ENCODE results near the gene ARL13A. TPM values are rescaled to one million over a fixed set of nuclear protein-coding genes. Genes with fewer than 3 reads are reported as not detected.
"Not testable (repeated sequence)": the region's sequence is repeated elsewhere in the genome, so short reads cannot be mapped to it uniquely, and the experiment has no call there.

ARL13A gene
- total and polyA plus RNA-seq, 2 donors from 2014 or later, result not detected

- no peak for FAIRE-seq
- Histone ChIP-seq H3K4me1 (ENCODE audit: control insufficient read depth in 2 of 3, insufficient read depth in 2 of 3, low read depth in 1 of 3, low read length in 3 of 3) (no peaks in the 10 kb centered on the region), H3K4me3 (ENCODE audit: low read length in 3 of 3) (no peak overlapping the region), H3K36me3 (ENCODE audit: control insufficient read depth in 2 of 3, insufficient read depth in 3 of 3, low read length in 3 of 3) (peaks cover 0 to 5% (median 0%) of the 10 kb centered on the region in 3 donors), H3K9me3 (ENCODE audit: control insufficient read depth in 2 of 3, insufficient read depth in 1 of 3, low read length in 3 of 3) (no peaks in the 10 kb centered on the region), H3K27ac (ENCODE audit: low read depth in 2 of 2, low read length in 2 of 2) (no peak overlapping the region), H3K9ac (ENCODE audit: low read length in 3 of 3) (no peak overlapping the region), H3K27me3 (ENCODE audit: control insufficient read depth, insufficient read depth, low read length) (no peaks in the 10 kb centered on the region)
- DNase-seq, result no peak
- TF ChIP-seq, protein P1, sequence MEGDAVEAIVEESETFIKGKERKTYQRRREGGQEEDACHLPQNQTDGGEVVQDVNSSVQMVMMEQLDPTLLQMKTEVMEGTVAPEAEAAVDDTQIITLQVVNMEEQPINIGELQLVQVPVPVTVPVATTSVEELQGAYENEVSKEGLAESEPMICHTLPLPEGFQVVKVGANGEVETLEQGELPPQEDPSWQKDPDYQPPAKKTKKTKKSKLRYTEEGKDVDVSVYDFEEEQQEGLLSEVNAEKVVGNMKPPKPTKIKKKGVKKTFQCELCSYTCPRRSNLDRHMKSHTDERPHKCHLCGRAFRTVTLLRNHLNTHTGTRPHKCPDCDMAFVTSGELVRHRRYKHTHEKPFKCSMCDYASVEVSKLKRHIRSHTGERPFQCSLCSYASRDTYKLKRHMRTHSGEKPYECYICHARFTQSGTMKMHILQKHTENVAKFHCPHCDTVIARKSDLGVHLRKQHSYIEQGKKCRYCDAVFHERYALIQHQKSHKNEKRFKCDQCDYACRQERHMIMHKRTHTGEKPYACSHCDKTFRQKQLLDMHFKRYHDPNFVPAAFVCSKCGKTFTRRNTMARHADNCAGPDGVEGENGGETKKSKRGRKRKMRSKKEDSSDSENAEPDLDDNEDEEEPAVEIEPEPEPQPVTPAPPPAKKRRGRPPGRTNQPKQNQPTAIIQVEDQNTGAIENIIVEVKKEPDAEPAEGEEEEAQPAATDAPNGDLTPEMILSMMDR (IDR thresholded peaks at IDR 0.05; ENCODE audit: borderline replicate concordance, extremely low read depth, insufficient read depth), result no peak
- intact Hi-C loops (cut with DNase I), result no loop called here
Measured at GRCh38 chrX:101009090-101009489, 39.6 kb downstream of the ARL13A start.

GRCh38 chrX:101012031-101012430 lies 42.5 kb downstream of the ARL13A start:
- FAIRE-seq; intact Hi-C loops (cut with DNase I); H3K9ac ChIP-seq (ENCODE audit: low read length in 3 of 3); H3K9me3 ChIP-seq (ENCODE audit: control insufficient read depth in 2 of 3, insufficient read depth in 1 of 3, low read length in 3 of 3); H3K27me3 ChIP-seq (ENCODE audit: control insufficient read depth, insufficient read depth, low read length); DNase-seq; H3K36me3 ChIP-seq (ENCODE audit: control insufficient read depth in 2 of 3, insufficient read depth in 3 of 3, low read length in 3 of 3); H3K4me1 ChIP-seq (ENCODE audit: control insufficient read depth in 2 of 3, insufficient read depth in 2 of 3, low read depth in 1 of 3, low read length in 3 of 3); H3K27ac ChIP-seq (ENCODE audit: low read depth in 2 of 2, low read length in 2 of 2); H3K4me3 ChIP-seq (ENCODE audit: low read length in 3 of 3): not testable (repeated sequence)

GRCh38 chrX:101022020-101022419 lies 52.5 kb downstream of the ARL13A start:
- Histone ChIP-seq H3K9me3 (ENCODE audit: control insufficient read depth in 2 of 3, insufficient read depth in 1 of 3, low read length in 3 of 3) (no peaks in the 10 kb centered on the region), H3K27ac (ENCODE audit: low read depth in 2 of 2, low read length in 2 of 2) (no peak overlapping the region), H3K27me3 (ENCODE audit: control insufficient read depth, insufficient read depth, low read length) (no peaks in the 10 kb centered on the region), H3K36me3 (ENCODE audit: control insufficient read depth in 2 of 3, insufficient read depth in 3 of 3, low read length in 3 of 3) (peaks cover 0 to 7% (median 6%) of the 10 kb centered on the region in 3 donors), H3K4me3 (ENCODE audit: low read length in 3 of 3) (no peak overlapping the region), H3K9ac (ENCODE audit: low read length in 3 of 3) (no peak overlapping the region), H3K4me1 (ENCODE audit: control insufficient read depth in 2 of 3, insufficient read depth in 2 of 3, low read depth in 1 of 3, low read length in 3 of 3) (no peaks in the 10 kb centered on the region)
- DNase-seq (no peak), FAIRE-seq (no peak)
- TF ChIP-seq, protein P1 (IDR thresholded peaks at IDR 0.05; ENCODE audit: borderline replicate concordance, extremely low read depth, insufficient read depth), result no peak
- intact Hi-C loops (cut with DNase I), result no loop called here

DNA sequence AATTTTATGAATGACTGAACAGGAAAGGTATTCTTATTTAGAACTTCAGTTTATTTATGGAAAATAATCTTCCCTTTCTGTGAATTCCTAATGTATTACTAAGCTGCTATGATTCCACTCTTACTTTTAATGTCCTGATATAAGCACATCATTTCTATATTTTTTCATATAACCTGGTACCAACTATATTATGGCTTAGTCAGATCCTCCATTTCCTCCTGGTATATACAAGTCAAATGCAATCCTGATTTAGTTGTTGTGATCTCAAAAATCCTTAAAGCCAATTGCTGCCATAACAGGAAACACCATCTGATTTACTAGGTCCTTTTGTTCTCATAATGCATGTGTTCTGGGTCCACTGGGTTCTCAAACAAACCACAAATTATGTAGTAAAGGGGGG lies 55.6 kb downstream of the ARL13A start:
- H3K9ac ChIP-seq (ENCODE audit: low read length in 3 of 3), result no peak overlapping the region
- TF ChIP-seq, protein P1 (IDR thresholded peaks at IDR 0.05; ENCODE audit: borderline replicate concordance, extremely low read depth, insufficient read depth), result no peak
- FAIRE-seq, result no peak

More for the DNA sequence above, 55.6 kb downstream of the ARL13A start:
- Histone ChIP-seq H3K27ac (ENCODE audit: low read depth in 2 of 2, low read length in 2 of 2) (no peak overlapping the region), H3K27me3 (ENCODE audit: control insufficient read depth, insufficient read depth, low read length) (no peaks in the 10 kb centered on the region), H3K4me1 (ENCODE audit: control insufficient read depth in 2 of 3, insufficient read depth in 2 of 3, low read depth in 1 of 3, low read length in 3 of 3) (no peaks in the 10 kb centered on the region), H3K36me3 (ENCODE audit: control insufficient read depth in 2 of 3, insufficient read depth in 3 of 3, low read length in 3 of 3) (peaks cover 2 to 7% (median 6%) of the 10 kb centered on the region in 3 donors), H3K9me3 (ENCODE audit: control insufficient read depth in 2 of 3, insufficient read depth in 1 of 3, low read length in 3 of 3) (no peaks in the 10 kb centered on the region), H3K4me3 (ENCODE audit: low read length in 3 of 3) (no peak overlapping the region)
- intact Hi-C loops (cut with DNase I), result no loop called here
- no peak for DNase-seq

All from kidney (tissue), 14 donors.